Measurements from ENCODE around the gene COL26A1.

- TF ChIP-seq CTCF (conservative IDR thresholded peaks at IDR 0.05; ENCODE audit: low read depth, low read length): no peak
- TF ChIP-seq EZH2 (IDR thresholded peaks at IDR 0.05; ENCODE audit: low read length, unreplicated experiment): no peak
- TF ChIP-seq EZH2phosphoT487 (IDR thresholded peaks at IDR 0.05; ENCODE audit: borderline replicate concordance, low read length): no peak
Measured at GRCh38 chr7:101368422-101369165, 5.9 kb downstream of the COL26A1 start.

Measured in PC-3 (cell line).